Liver (tissue), 9 donors: ENCODE results near the gene PSIP1. TPM values are rescaled to one million over a fixed set of nuclear protein-coding genes. Genes with fewer than 3 reads are reported as not detected.

ENCODE experiments used
- DNase-seq: peaks from one replicate; pipeline ENCODE4 v3.0.0-alpha.2; 2017; ENCODE audit warnings: low spot score
- H3K27ac ChIP-seq, 2 donors: one replicate each; pipeline ENCODE4 v1.7.0; 2013; ENCODE audit warnings: inconsistent platforms in 2 of 2, low read length in 2 of 2, control low read depth in 1 of 2, low read depth in 1 of 2, mild to moderate bottlenecking in 1 of 2
- H3K27me3 ChIP-seq, 4 donors: one replicate each; pipeline versions ENCODE4 v1.6.1 to v1.7.0; 2013; ENCODE audit warnings: low read length in 3 of 4, inconsistent platforms in 1 of 4, mild to moderate bottlenecking in 1 of 4, moderate library complexity in 1 of 4; ENCODE audit not compliant: control insufficient read depth in 4 of 4, insufficient read depth in 4 of 4
- H3K36me3 ChIP-seq, 4 donors: one replicate each; pipeline versions ENCODE4 v1.6.1 to v1.7.0; 2013; ENCODE audit warnings: low read length in 3 of 4, mild to moderate bottlenecking in 3 of 4, low read depth in 1 of 4, moderate library complexity in 1 of 4; ENCODE audit not compliant: control insufficient read depth in 4 of 4, insufficient read depth in 3 of 4
- H3K4me1 ChIP-seq, 4 donors: one replicate each; pipeline versions ENCODE4 v1.6.1 to v1.7.0; 2013; ENCODE audit warnings: low read length in 3 of 4, mild to moderate bottlenecking in 3 of 4, moderate library complexity in 1 of 4; ENCODE audit not compliant: control insufficient read depth in 4 of 4, insufficient read depth in 4 of 4
- H3K4me3 ChIP-seq, 3 donors: one replicate each; pipeline versions ENCODE4 v1.6.1 to v1.7.0; 2013; ENCODE audit warnings: low read length in 3 of 3, control low read depth in 1 of 3, low read depth in 1 of 3, mild to moderate bottlenecking in 1 of 3
- H3K9ac ChIP-seq, 2 donors: one replicate each; pipeline ENCODE4 v1.7.0; 2013; ENCODE audit warnings: low read length in 2 of 2, mild to moderate bottlenecking in 2 of 2, moderate library complexity in 2 of 2, control low read depth in 1 of 2, low read depth in 1 of 2
- H3K9me3 ChIP-seq, 4 donors: one replicate each; pipeline versions ENCODE4 v1.6.1 to v1.7.0; 2013; ENCODE audit warnings: low read length in 3 of 4; ENCODE audit not compliant: control insufficient read depth in 4 of 4
- ATF3 ChIP-seq: IDR thresholded peaks from 2 replicates; pipeline ENCODE4 v1.6.1; 2016; ENCODE audit warnings: antibody characterized with exemption
- EGR1 ChIP-seq, 2 donors: IDR thresholded peaks; 2 replicates each; pipeline ENCODE4 v1.6.1; 2016 to 2018; ENCODE audit warnings: antibody characterized with exemption in 2 of 2, low read depth in 2 of 2
- FOXA1 ChIP-seq: IDR thresholded peaks from 2 replicates; pipeline ENCODE4 v1.6.1; 2016; ENCODE audit warnings: antibody characterized with exemption
- FOXA2 ChIP-seq: IDR thresholded peaks from 2 replicates; pipeline ENCODE4 v1.6.1; 2016; ENCODE audit warnings: antibody characterized with exemption
- GABPA ChIP-seq, 2 donors: IDR thresholded peaks in 1 of 2; conservative IDR thresholded peaks in 1 of 2; 2 replicates each; pipeline ENCODE4 v1.6.1; 2016; ENCODE audit warnings: antibody characterized with exemption in 2 of 2, mild to moderate bottlenecking in 1 of 2, moderate library complexity in 1 of 2
- HNF4A ChIP-seq, 2 donors: conservative IDR thresholded peaks; 2 replicates each; pipeline ENCODE4 v1.6.1; 2016; ENCODE audit warnings: antibody characterized with exemption in 2 of 2, mild to moderate bottlenecking in 2 of 2
- HNF4G ChIP-seq: IDR thresholded peaks from 2 replicates; pipeline ENCODE4 v1.6.1; 2016; ENCODE audit warnings: antibody characterized with exemption
- JUND ChIP-seq, 2 donors: IDR thresholded peaks; 2 replicates each; pipeline ENCODE4 v1.6.1; 2016; ENCODE audit warnings: antibody characterized with exemption in 2 of 2
- MAX ChIP-seq: IDR thresholded peaks from 2 replicates; pipeline ENCODE4 v1.6.1; 2016; ENCODE audit warnings: antibody characterized with exemption
- NR2F2 ChIP-seq: IDR thresholded peaks from 2 replicates; pipeline ENCODE4 v1.6.1; 2016; ENCODE audit warnings: antibody characterized with exemption
- RAD21 ChIP-seq, 2 donors: IDR thresholded peaks; 2 replicates each; pipeline ENCODE4 v1.6.1; 2016; ENCODE audit warnings: antibody characterized with exemption in 2 of 2, mild to moderate bottlenecking in 2 of 2
- REST ChIP-seq: IDR thresholded peaks from 2 replicates; pipeline ENCODE4 v1.6.1; 2016; ENCODE audit warnings: antibody characterized with exemption, mild to moderate bottlenecking
- RXRA ChIP-seq, 2 donors: IDR thresholded peaks; 2 replicates each; pipeline ENCODE4 v1.6.1; 2017 to 2018; ENCODE audit warnings: antibody characterized with exemption in 2 of 2, mild to moderate bottlenecking in 1 of 2
- SP1 ChIP-seq: IDR thresholded peaks from 2 replicates; pipeline ENCODE4 v1.6.1; 2018; ENCODE audit warnings: antibody characterized with exemption, mild to moderate bottlenecking
- TAF1 ChIP-seq: conservative IDR thresholded peaks from 2 replicates; pipeline ENCODE4 v1.6.1; 2016; ENCODE audit warnings: antibody characterized with exemption, mild to moderate bottlenecking
- YY1 ChIP-seq: IDR thresholded peaks from 2 replicates; pipeline ENCODE4 v1.6.1; 2016; ENCODE audit warnings: antibody characterized with exemption, mild to moderate bottlenecking
- ZBTB33 ChIP-seq: IDR thresholded peaks from 2 replicates; pipeline ENCODE4 v1.6.1; 2016; ENCODE audit warnings: antibody characterized with exemption
- WGBS: extraction: QIAGEN DNeasy Blood & Tissue Kit; methylation state at CpG from one replicate; pipeline ENCODE4 v1.1.7; 2013; 5-methylcytosine and 5-hydroxymethylcytosine counted together
- polyA plus RNA-seq, 2 donors: library from polyadenylated mRNA; stranded (reverse) in 1 of 2; unstranded in 1 of 2; fragments of 200-250 nt in 1 of 2; fragments of >200 nt in 1 of 2; fragmentation: Nextera tagmentation in 1 of 2; extraction: Ambion mirVana in 1 of 2; gene quantifications; one replicate each; pipeline versions ENCODE4 v1.2.1 to v1.2.3, GENCODE V29; 2013 to 2015
- total RNA-seq, 2 donors: library from RNA; depleted of rRNA; stranded (reverse); fragments of >200 nt; gene quantifications; one replicate each; pipeline ENCODE4 v1.2.3, GENCODE V29; 2014
- TF ChIP-seq, protein P1 (sequence below): fragments of 150-350 bp; IDR thresholded peaks from 2 replicates; pipeline ENCODE4 v1.5.1; 2017; ENCODE audit warnings: improper control_type of control experiment, low read depth, low read length; ENCODE audit not compliant: missing input control
- donor health status: healthy.
- donor health status: healthy.
- donor health status: healthy.
- donor health status: healthy.
- donor health status: healthy.

Gene PSIP1
- total and polyA plus RNA-seq, 4 donors, result 9.2 to 22.7 (median 13.2) TPM

- peaks cover 0 to 37% (median 25%) of the 10 kb centered on the region in 4 donors for H3K36me3 ChIP-seq
- TF ChIP-seq RXRA (IDR thresholded peaks at IDR 0.05) (no peak), SP1 (no peak), RAD21 (IDR thresholded peaks at IDR 0.05) (no peak), FOXA2 (no peak), GABPA (IDR thresholded peaks at IDR 0.05 in 1 of 2, conservative IDR thresholded peaks at IDR 0.05 in 1 of 2) (no peak), TAF1 (no peak), HNF4A (conservative IDR thresholded peaks at IDR 0.05) (no peak), HNF4G (no peak), FOXA1 (no peak)
These were observed 42.6 kb downstream of the PSIP1 start for GRCh38 chr9:15468145-15468544.

DNA sequence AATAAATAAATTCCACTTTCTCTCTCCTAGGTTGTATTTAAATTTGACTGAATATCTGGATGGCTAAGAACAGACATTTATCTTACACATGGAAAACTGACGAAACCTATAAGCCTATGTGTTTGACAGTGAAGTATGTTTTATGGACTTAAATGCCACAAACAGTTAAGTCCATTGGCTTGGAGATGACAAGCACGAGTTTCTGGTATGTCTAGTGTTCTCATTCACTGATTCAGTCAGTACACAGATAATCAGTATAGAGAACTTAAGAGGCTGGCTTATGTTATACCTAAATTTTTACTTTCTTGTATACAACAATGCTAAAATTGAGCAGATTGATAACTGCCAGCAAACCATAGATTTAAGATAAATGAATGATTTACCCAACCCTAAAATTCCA lies 49.2 kb downstream of the PSIP1 start:
- H3K27ac ChIP-seq, result no peak overlapping the region
- no peak overlapping the region for H3K4me3 ChIP-seq
- H3K9me3 ChIP-seq, result no peaks in the 10 kb centered on the region
- no peak for DNase-seq
- no peaks in the 10 kb centered on the region for H3K27me3 ChIP-seq
- no peak overlapping the region for H3K9ac ChIP-seq
- H3K4me1 ChIP-seq, result no peaks in the 10 kb centered on the region
- WGBS, result 84% methylated on average over 2 of the region's 2 CpGs
- peaks cover 3 to 54% (median 50%) of the 10 kb centered on the region in 4 donors for H3K36me3 ChIP-seq
- no peak for TF ChIP-seq EGR1 (IDR thresholded peaks at IDR 0.05; ENCODE audit: low read depth in 2 of 2)
- no peak for TF ChIP-seq REST
- TF ChIP-seq MAX, result no peak
- TF ChIP-seq RAD21 (IDR thresholded peaks at IDR 0.05), result no peak
- no peak for TF ChIP-seq GABPA (IDR thresholded peaks at IDR 0.05 in 1 of 2, conservative IDR thresholded peaks at IDR 0.05 in 1 of 2)
- TF ChIP-seq TAF1, result no peak
- TF ChIP-seq, protein P1, sequence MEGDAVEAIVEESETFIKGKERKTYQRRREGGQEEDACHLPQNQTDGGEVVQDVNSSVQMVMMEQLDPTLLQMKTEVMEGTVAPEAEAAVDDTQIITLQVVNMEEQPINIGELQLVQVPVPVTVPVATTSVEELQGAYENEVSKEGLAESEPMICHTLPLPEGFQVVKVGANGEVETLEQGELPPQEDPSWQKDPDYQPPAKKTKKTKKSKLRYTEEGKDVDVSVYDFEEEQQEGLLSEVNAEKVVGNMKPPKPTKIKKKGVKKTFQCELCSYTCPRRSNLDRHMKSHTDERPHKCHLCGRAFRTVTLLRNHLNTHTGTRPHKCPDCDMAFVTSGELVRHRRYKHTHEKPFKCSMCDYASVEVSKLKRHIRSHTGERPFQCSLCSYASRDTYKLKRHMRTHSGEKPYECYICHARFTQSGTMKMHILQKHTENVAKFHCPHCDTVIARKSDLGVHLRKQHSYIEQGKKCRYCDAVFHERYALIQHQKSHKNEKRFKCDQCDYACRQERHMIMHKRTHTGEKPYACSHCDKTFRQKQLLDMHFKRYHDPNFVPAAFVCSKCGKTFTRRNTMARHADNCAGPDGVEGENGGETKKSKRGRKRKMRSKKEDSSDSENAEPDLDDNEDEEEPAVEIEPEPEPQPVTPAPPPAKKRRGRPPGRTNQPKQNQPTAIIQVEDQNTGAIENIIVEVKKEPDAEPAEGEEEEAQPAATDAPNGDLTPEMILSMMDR, result no peak
- no peak for TF ChIP-seq FOXA2
- no peak for TF ChIP-seq JUND (IDR thresholded peaks at IDR 0.05)
- TF ChIP-seq ZBTB33, result no peak
- no peak for TF ChIP-seq YY1
- no peak for TF ChIP-seq RXRA (IDR thresholded peaks at IDR 0.05)
- no peak for TF ChIP-seq ATF3
- TF ChIP-seq HNF4G, result no peak
- TF ChIP-seq NR2F2, result no peak
- no peak for TF ChIP-seq SP1
- TF ChIP-seq HNF4A (conservative IDR thresholded peaks at IDR 0.05), result no peak
- TF ChIP-seq FOXA1, result no peak

More at GRCh38 chr9:15468145-15468544, 42.6 kb downstream of the PSIP1 start:
- WGBS, result 82% methylated on average over 3 of the region's 3 CpGs
- Histone ChIP-seq H3K9me3 (no peaks in the 10 kb centered on the region), H3K4me3 (no peak overlapping the region), H3K27me3 (no peaks in the 10 kb centered on the region), H3K4me1 (no peaks in the 10 kb centered on the region), H3K27ac (no peak overlapping the region), H3K9ac (no peak overlapping the region)
- DNase-seq, result no peak
